ENCODE data around the gene ISCA1.

- TF ChIP-seq CTCF (IDR thresholded peaks at IDR 0.05), result no peak
- no peak for TF ChIP-seq POLR2A (IDR thresholded peaks at IDR 0.05)
- TF ChIP-seq POLR2AphosphoS5 (IDR thresholded peaks at IDR 0.05), result no peak
Observed at GRCh38 chr9:86274821-86275643, 7.3 kb downstream of the ISCA1 start.

Measured in breast epithelium (tissue), 3 donors.